ENCODE data around the gene ZPR1.
"Not testable (repeated sequence)": the region's sequence is repeated elsewhere in the genome, so short reads cannot be mapped to it uniquely, and the experiment has no call there.

GRCh38 chr11:116801662-116802061 is 13.8 kb upstream of the ZPR1 start:
- not testable (repeated sequence) for TF ChIP-seq CTCF, POLR2A (IDR thresholded peaks at IDR 0.05)
